DOHH2 (cell line): Measurements from ENCODE around the gene LOXL4.

Experiments
- H3F3A ChIP-seq: fragments of 200-600 bp; sonication (generic), shearing (Covaris generic); 2 replicates; pipeline ENCODE4 v1.6.0; 2016; ENCODE audit warnings: antibody characterized with exemption, mild to moderate bottlenecking; ENCODE audit not compliant: control insufficient read depth, insufficient read depth
- H3K27ac ChIP-seq: fragments of 200-600 bp; sonication (generic); 2 replicates; pipeline ENCODE4 v1.5.1; 2014; ENCODE audit warnings: low read depth, mild to moderate bottlenecking, low read length, moderate library complexity
- H3K27me3 ChIP-seq: fragments of 200-600 bp; sonication (generic); 2 replicates; pipeline ENCODE4 v1.6.1; 2014; ENCODE audit warnings: mild to moderate bottlenecking, low read length, mixed read lengths; ENCODE audit not compliant: control insufficient read depth
- H3K36me3 ChIP-seq: fragments of 200-600 bp; sonication (generic); 2 replicates; pipeline ENCODE4 v1.6.1; 2014; ENCODE audit warnings: mild to moderate bottlenecking, low read length, moderate library complexity, mixed read lengths; ENCODE audit not compliant: control insufficient read depth
- H3K4me1 ChIP-seq: fragments of 200-600 bp; sonication (generic); 2 replicates; pipeline ENCODE4 v1.6.1; 2014; ENCODE audit warnings: mild to moderate bottlenecking, low read length, mixed read lengths; ENCODE audit not compliant: control insufficient read depth
- H3K4me2 ChIP-seq: fragments of 200-600 bp; sonication (generic); 2 replicates; pipeline ENCODE4 v1.6.0; 2014; ENCODE audit warnings: mild to moderate bottlenecking, low read length, moderate library complexity
- H3K4me3 ChIP-seq: fragments of 200-600 bp; sonication (generic); 2 replicates; pipeline ENCODE4 v1.5.1; 2014; ENCODE audit warnings: mild to moderate bottlenecking, low read length, mixed read lengths
- H3K79me2 ChIP-seq: fragments of 200-600 bp; sonication (generic); 2 replicates; pipeline ENCODE4 v1.6.1; 2014; ENCODE audit warnings: mild to moderate bottlenecking, low read length, mixed read lengths; ENCODE audit not compliant: control insufficient read depth
- H3K9me2 ChIP-seq: fragments of 200-600 bp; sonication (generic); replicated peaks from 2 replicates; pipeline ENCODE4 v1.6.1; 2014; ENCODE audit warnings: mild to moderate bottlenecking, low read length, mixed read lengths; ENCODE audit not compliant: control insufficient read depth
- H3K9me3 ChIP-seq: fragments of 200-600 bp; sonication (generic); 2 replicates; pipeline ENCODE4 v1.6.1; 2014; ENCODE audit warnings: antibody characterized with exemption, low read length, mixed read lengths; ENCODE audit not compliant: control insufficient read depth, insufficient read depth
- H4K20me1 ChIP-seq: fragments of 200-600 bp; sonication (generic); 2 replicates; pipeline ENCODE4 v1.6.0; 2014; ENCODE audit warnings: low read depth, mild to moderate bottlenecking, antibody characterized with exemption, low read length, moderate library complexity; ENCODE audit not compliant: control insufficient read depth, insufficient read depth
- EZH2phosphoT487 ChIP-seq: fragments of 200-600 bp; sonication (generic); IDR thresholded peaks from 2 replicates; pipeline ENCODE4 v1.6.1; 2017; ENCODE audit warnings: borderline replicate concordance, mild to moderate bottlenecking, antibody characterized with exemption, low read length, moderate library complexity, mixed read lengths
- TF ChIP-seq, protein P1 (sequence below): fragments of 200-600 bp; sonication (generic); IDR thresholded peaks from one replicate; pipeline ENCODE4 v1.5.1; 2014; ENCODE audit warnings: antibody characterized with exemption, mild to moderate bottlenecking, low read depth, low read length; ENCODE audit not compliant: poor library complexity, severe bottlenecking

Gene LOXL4

DNA sequence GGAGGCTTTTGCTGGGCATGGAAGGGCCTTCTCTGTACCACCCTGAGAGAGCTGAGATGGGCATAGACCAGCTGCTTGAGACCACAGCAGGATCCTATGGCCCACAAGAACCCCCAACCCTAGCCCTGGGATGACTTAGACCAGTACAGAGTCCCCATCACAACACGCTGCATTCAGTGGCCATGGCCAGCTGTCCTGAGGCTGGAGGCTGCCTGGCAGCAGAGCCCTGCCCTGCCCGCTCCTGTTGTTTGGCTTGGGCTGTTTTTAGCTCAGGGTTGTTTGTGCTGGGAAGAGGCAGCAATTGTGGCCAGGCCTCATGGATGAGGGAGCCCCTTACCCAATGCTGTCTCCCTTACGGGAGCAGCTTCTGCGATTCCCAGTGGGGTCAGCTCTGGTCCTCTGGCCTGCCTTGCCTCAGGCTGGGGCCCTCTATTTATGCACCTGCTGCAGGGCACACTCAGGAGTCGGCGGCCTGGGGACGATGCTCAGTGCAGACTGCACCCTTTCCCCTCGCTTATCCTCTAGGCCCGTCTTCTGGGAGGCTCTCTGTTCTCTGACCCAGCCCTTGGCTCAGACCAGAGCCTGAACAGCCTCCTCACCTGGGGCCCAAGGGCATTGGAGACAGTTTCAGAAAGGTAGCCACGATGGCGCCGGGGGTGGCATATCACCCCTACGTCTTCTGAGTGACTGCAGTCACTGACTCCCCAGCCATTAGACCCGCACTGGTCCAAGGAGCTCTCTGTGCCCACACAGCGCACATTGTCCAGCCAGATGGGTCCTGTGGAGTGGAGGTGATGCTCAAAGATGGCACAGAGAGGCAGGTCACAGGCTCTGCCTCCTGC is 6.3 kb downstream of the LOXL4 start:
- no peak for TF ChIP-seq EZH2phosphoT487
- TF ChIP-seq, protein P1, sequence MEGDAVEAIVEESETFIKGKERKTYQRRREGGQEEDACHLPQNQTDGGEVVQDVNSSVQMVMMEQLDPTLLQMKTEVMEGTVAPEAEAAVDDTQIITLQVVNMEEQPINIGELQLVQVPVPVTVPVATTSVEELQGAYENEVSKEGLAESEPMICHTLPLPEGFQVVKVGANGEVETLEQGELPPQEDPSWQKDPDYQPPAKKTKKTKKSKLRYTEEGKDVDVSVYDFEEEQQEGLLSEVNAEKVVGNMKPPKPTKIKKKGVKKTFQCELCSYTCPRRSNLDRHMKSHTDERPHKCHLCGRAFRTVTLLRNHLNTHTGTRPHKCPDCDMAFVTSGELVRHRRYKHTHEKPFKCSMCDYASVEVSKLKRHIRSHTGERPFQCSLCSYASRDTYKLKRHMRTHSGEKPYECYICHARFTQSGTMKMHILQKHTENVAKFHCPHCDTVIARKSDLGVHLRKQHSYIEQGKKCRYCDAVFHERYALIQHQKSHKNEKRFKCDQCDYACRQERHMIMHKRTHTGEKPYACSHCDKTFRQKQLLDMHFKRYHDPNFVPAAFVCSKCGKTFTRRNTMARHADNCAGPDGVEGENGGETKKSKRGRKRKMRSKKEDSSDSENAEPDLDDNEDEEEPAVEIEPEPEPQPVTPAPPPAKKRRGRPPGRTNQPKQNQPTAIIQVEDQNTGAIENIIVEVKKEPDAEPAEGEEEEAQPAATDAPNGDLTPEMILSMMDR = no peak
- H3K36me3 ChIP-seq = no peaks in the 10 kb centered on the region
- no peaks in the 10 kb centered on the region for H3K79me2 ChIP-seq
- H3K4me3 ChIP-seq = no peak overlapping the region
- H3K4me2 ChIP-seq = no peak overlapping the region
- H4K20me1 ChIP-seq = no peaks in the 10 kb centered on the region; the same call in 1 of the 2 replicates
- H3K4me1 ChIP-seq = no peaks in the 10 kb centered on the region
- H3F3A ChIP-seq = no peaks in the 10 kb centered on the region
- peaks cover 6% of the 10 kb centered on the region for H3K27me3 ChIP-seq
- no peaks in the 10 kb centered on the region for H3K9me3 ChIP-seq
- no peak overlapping the region for H3K27ac ChIP-seq
- H3K9me2 ChIP-seq = no peaks in the 10 kb centered on the region

DNA sequence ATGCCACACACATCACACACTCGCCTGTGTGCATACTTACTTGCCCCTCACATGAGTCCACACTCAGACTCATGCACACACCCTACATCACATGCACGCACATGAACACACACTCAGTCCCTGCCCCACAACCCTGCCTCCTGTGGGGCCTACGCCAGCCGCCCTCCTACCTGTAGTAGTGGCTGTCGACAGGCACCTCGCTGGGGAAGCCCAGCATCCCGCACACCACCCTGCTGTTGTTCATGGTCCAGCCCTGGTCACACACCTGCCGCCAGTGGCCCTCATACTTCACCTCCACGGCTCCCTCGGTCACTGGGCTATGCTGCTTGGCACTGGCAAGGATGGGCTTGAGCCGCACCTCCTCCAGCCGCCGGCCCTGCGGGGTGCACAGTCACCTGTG is 7.2 kb downstream of the LOXL4 start:
- Histone ChIP-seq H3K36me3 (no peaks in the 10 kb centered on the region), H3K27me3 (no peaks in the 10 kb centered on the region), H4K20me1 (no peaks in the 10 kb centered on the region; the same call in 1 of the 2 replicates), H3K9me3 (no peaks in the 10 kb centered on the region), H3K79me2 (no peaks in the 10 kb centered on the region), H3K27ac (no peak overlapping the region), H3K4me1 (no peaks in the 10 kb centered on the region), H3K9me2 (no peaks in the 10 kb centered on the region), H3F3A (no peaks in the 10 kb centered on the region), H3K4me2 (no peak overlapping the region), H3K4me3 (no peak overlapping the region)
- TF ChIP-seq, protein P1 = no peak
- TF ChIP-seq EZH2phosphoT487 = no peak

DNA sequence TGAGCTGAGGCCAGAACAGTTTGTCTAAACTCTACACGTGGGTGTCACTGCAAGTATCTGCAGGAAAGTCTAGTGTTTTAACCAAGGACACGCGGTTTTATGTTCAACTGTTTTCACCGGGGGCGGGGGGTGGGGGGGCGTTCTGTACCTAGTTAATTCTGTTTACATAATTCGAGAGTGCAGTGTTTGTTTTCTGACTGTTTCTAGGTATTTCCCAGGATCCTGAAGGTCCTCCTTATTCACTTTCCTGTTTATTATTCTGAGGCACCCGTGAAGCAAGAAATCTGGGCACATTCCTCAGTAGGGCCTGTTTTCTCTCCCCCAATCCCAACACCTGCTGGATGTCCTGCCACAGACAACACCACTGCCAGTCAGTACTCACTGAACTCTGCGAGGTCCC is 7.6 kb downstream of the LOXL4 start:
- Histone ChIP-seq H3K27ac (no peak overlapping the region), H3K4me3 (no peak overlapping the region), H3K27me3 (no peaks in the 10 kb centered on the region), H3K9me3 (no peaks in the 10 kb centered on the region), H3K4me1 (no peaks in the 10 kb centered on the region), H3K79me2 (no peaks in the 10 kb centered on the region), H4K20me1 (no peaks in the 10 kb centered on the region; the same call in 1 of the 2 replicates), H3F3A (no peaks in the 10 kb centered on the region), H3K36me3 (no peaks in the 10 kb centered on the region), H3K4me2 (no peak overlapping the region), H3K9me2 (no peaks in the 10 kb centered on the region)
- TF ChIP-seq EZH2phosphoT487 = no peak

DNA sequence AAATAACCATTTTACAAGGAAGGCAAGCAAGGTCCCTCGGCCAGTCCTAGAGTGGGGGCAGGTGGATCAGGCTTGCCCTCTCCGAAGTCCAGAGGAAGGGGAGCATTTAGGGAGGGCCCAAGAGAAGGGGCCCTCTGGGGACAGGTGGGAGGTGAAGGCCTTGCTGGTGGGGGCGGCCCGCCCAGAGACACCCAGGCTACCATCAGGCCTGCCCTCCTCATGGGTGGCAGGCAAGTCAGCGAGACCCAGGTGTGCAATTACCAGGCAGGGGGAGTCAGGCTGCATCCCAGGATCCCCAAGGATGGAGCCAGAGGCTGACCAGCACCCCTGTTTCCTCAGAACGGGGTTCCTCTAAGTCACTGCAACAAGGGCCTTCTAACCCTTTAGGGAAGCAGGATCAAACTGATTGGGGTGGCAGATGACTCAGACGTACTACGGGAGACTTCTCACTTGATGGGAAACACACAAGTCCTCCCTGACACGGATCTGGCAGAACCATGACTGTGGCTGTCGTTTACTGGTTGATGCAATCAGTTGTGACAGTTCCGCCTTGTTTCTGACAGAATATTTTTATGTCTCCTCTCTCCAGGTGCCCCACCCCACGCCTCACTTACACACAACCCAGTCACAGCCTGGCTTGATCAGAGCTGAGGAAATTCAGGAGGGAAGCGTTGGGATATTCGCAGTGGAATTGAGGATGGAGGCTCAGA is 8.2 kb downstream of the LOXL4 start:
- Histone ChIP-seq H3K4me1 (no peaks in the 10 kb centered on the region), H4K20me1 (no peaks in the 10 kb centered on the region; the same call in 1 of the 2 replicates), H3K27me3 (no peaks in the 10 kb centered on the region), H3K27ac (no peak overlapping the region), H3K9me3 (no peaks in the 10 kb centered on the region), H3K79me2 (no peaks in the 10 kb centered on the region), H3K36me3 (no peaks in the 10 kb centered on the region), H3F3A (no peaks in the 10 kb centered on the region), H3K9me2 (no peaks in the 10 kb centered on the region), H3K4me2 (no peak overlapping the region), H3K4me3 (no peak overlapping the region)
- no peak for TF ChIP-seq EZH2phosphoT487
- TF ChIP-seq, protein P1 = no peak
